ENCODE results near the gene SFXN5. TPM values are rescaled to one million over a fixed set of nuclear protein-coding genes. Genes with fewer than 3 reads are reported as not detected.

SFXN5 gene
- total and polyA plus RNA-seq, 7 donors, result 5.1 to 17.1 (median 12.2) TPM

GRCh38 chr2:72961853-72962468, 109.6 kb downstream of the SFXN5 start:
- WGBS, 3 donors, result 83 to 88% (median 84%) methylated on average over 8 of the region's 8 CpGs
- intact Hi-C loops (cut with DNase I), result no loop called here
- peaks cover 0 to 27% of the 10 kb centered on the region in 2 donors for H3K36me3 ChIP-seq (ENCODE audit: insufficient read depth in 1 of 2, low read depth in 1 of 2)
- TF ChIP-seq, protein P1, sequence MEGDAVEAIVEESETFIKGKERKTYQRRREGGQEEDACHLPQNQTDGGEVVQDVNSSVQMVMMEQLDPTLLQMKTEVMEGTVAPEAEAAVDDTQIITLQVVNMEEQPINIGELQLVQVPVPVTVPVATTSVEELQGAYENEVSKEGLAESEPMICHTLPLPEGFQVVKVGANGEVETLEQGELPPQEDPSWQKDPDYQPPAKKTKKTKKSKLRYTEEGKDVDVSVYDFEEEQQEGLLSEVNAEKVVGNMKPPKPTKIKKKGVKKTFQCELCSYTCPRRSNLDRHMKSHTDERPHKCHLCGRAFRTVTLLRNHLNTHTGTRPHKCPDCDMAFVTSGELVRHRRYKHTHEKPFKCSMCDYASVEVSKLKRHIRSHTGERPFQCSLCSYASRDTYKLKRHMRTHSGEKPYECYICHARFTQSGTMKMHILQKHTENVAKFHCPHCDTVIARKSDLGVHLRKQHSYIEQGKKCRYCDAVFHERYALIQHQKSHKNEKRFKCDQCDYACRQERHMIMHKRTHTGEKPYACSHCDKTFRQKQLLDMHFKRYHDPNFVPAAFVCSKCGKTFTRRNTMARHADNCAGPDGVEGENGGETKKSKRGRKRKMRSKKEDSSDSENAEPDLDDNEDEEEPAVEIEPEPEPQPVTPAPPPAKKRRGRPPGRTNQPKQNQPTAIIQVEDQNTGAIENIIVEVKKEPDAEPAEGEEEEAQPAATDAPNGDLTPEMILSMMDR (IDR thresholded peaks at IDR 0.05), result no peak
- peak in 1 of 2 donors; percentile 15 for DNase-seq
- H3K27ac ChIP-seq, result no peak overlapping the region
- H3K9me3 ChIP-seq, result no peaks in the 10 kb centered on the region
- no peaks in the 10 kb centered on the region for H3K27me3 ChIP-seq (ENCODE audit: insufficient read depth in 3 of 3, low read length in 2 of 3)
- H3K4me3 ChIP-seq, result no peak overlapping the region
- no peak for ATAC-seq
- H3K4me1 ChIP-seq, result no peaks in the 10 kb centered on the region

GRCh38 chr2:72961036-72961720, 110.3 kb downstream of the SFXN5 start:
- ATAC-seq (no peak), DNase-seq (peak in 1 of 2 donors; percentile 29)
- no peak overlapping the region for H3K27ac ChIP-seq
- H3K36me3 ChIP-seq (ENCODE audit: insufficient read depth in 1 of 2, low read depth in 1 of 2), result peaks cover 0 to 25% of the 10 kb centered on the region in 2 donors
- H3K27me3 ChIP-seq (ENCODE audit: insufficient read depth in 3 of 3, low read length in 2 of 3), result no peaks in the 10 kb centered on the region
- H3K4me1 ChIP-seq, result no peaks in the 10 kb centered on the region
- H3K4me3 ChIP-seq, result no peak overlapping the region
- no peaks in the 10 kb centered on the region for H3K9me3 ChIP-seq
- intact Hi-C loops (cut with DNase I), result no loop called here
- WGBS, 3 donors, result 89% methylated on average over 27 of the region's 27 CpGs
- TF ChIP-seq, protein P1 (IDR thresholded peaks at IDR 0.05), result no peak

DNA sequence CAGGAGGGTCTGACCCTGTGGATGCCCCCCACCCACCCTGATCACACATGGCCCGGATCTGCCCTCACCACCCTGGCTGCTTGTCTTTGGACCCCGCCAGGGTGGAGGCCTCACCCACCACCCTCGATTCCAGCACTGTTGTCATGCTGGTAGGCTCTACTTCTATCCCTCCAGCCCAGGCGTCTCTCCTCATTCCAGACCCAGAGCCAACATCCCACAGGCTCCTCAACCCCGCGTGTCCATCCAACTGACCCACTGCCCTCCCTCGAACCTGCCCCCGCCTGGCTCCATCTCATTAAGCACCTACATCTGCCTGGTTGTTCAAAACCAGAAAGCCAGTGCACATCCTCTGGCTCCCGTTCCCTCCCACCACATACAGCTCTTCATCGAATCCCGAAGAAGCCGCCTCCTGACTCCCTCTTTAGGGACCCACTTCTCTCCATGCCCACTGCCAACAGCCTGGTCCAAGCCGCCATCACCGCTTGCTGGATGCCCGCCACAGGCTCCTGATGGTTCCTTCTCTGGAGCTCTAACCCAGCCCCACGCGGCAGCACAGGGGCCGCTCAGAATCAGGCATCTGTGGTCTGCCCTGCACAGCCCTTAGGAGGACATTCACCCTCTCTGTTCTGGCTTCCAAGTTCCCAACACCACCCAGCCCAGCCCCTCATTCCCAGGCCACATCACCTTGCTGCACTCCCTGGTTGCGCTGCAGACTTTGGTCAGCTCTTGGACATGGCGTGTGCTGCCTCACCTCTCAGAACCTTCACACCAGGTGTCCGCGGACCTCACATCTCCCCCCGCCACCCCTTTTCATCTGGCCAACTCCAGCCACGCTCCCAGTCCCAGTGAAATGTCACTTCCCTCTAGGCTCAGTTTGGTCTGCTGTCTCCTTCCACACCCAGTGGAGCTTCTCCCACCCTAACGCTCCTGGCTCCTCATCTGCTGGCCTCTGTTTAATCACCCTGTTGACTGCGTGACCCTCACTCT, 111.2 kb downstream of the SFXN5 start:
- Histone ChIP-seq H3K4me1 (no peaks in the 10 kb centered on the region), H3K36me3 (ENCODE audit: insufficient read depth in 1 of 2, low read depth in 1 of 2) (peaks cover 0 to 21% of the 10 kb centered on the region in 2 donors), H3K9me3 (no peaks in the 10 kb centered on the region), H3K4me3 (no peak overlapping the region), H3K27ac (no peak overlapping the region), H3K27me3 (ENCODE audit: insufficient read depth in 3 of 3, low read length in 2 of 3) (no peaks in the 10 kb centered on the region)
- ATAC-seq (no peak), DNase-seq (peak in 1 of 2 donors; percentile 50)
- 95 to 96% (median 95%) methylated on average over 26 of the region's 26 CpGs for WGBS, 3 donors
- intact Hi-C loops (cut with DNase I), result no loop called here
- TF ChIP-seq, protein P1 (IDR thresholded peaks at IDR 0.05), result no peak

- no peak for ATAC-seq
- no peak overlapping the region for H3K27ac ChIP-seq
- peaks cover 0 to 21% of the 10 kb centered on the region in 2 donors for H3K36me3 ChIP-seq (ENCODE audit: insufficient read depth in 1 of 2, low read depth in 1 of 2)
- intact Hi-C loops (cut with DNase I), result no loop called here
- no peaks in the 10 kb centered on the region for H3K4me1 ChIP-seq
- H3K4me3 ChIP-seq, result no peak overlapping the region
- DNase-seq, result peak in 1 of 2 donors; percentile 8
- WGBS, 3 donors, result 92 to 96% (median 95%) methylated on average over 8 of the region's 8 CpGs
- no peaks in the 10 kb centered on the region for H3K9me3 ChIP-seq
- H3K27me3 ChIP-seq (ENCODE audit: insufficient read depth in 3 of 3, low read length in 2 of 3), result no peaks in the 10 kb centered on the region
- TF ChIP-seq, protein P1 (IDR thresholded peaks at IDR 0.05), result no peak
Observed at GRCh38 chr2:72959554-72959953, 112.0 kb downstream of the SFXN5 start.

All from psoas muscle (tissue), 8 donors.